MCF 10A (cell line): ENCODE measurements around the gene LAPTM5. TPM values are rescaled to one million over a fixed set of nuclear protein-coding genes. Genes with fewer than 3 reads are reported as not detected.

Source experiments
- BruUV-seq: library from RNA; stranded (reverse); fragments of 400-500 nt; replicated peaks from 2 replicates; lab custom pipeline; 2021; lab: Mats Ljungman, UMichigan
- CTCF ChIA-PET: fragments of 300-600 bp; sonication (Branson Sonifier 250); formaldehyde crosslinking; extraction: SDS; loops from one replicate; lab custom pipeline; 2021; ENCODE audit warnings: antibody characterized with exemption, inconsistent platforms; lab: Yijun Ruan, JAX
- POLR2A ChIA-PET: fragments of 300-600, 350-650 bp; sonication (Branson Sonifier 250); formaldehyde crosslinking; extraction: SDS; loops from one replicate; lab custom pipeline; 2020; ENCODE audit warnings: antibody characterized with exemption, inconsistent platforms; lab: Yijun Ruan, JAX
- DNase-seq: peaks from one replicate; pipeline ENCODE4 v3.0.0-alpha.2; 2018; ENCODE audit not compliant: unreplicated experiment
- H3K27ac Mint-ChIP-seq: one replicate; pipeline ENCODE4 v1.8.0; 2022; ENCODE audit warnings: mild to moderate bottlenecking, low read depth, mixed read lengths; ENCODE audit not compliant: unreplicated experiment
- H3K27me3 Mint-ChIP-seq: one replicate; pipeline ENCODE4 v1.8.0; 2022; ENCODE audit warnings: mixed read lengths; ENCODE audit not compliant: insufficient read depth, unreplicated experiment
- H3K36me3 Mint-ChIP-seq: one replicate; pipeline ENCODE4 v1.8.0; 2022; ENCODE audit warnings: mild to moderate bottlenecking, moderate library complexity, mixed read lengths; ENCODE audit not compliant: insufficient read depth, unreplicated experiment
- H3K4me1 Mint-ChIP-seq: one replicate; pipeline ENCODE4 v1.8.0; 2022; ENCODE audit warnings: mixed read lengths; ENCODE audit not compliant: insufficient read depth, unreplicated experiment
- H3K4me3 Mint-ChIP-seq: one replicate; pipeline ENCODE4 v1.8.0; 2022; ENCODE audit warnings: mild to moderate bottlenecking, moderate library complexity, mixed read lengths; ENCODE audit not compliant: unreplicated experiment
- H3K9me3 Mint-ChIP-seq: one replicate; pipeline ENCODE4 v1.8.0; 2022; ENCODE audit warnings: mixed read lengths; ENCODE audit not compliant: unreplicated experiment
- CTCF ChIP-seq: fragments of 200-600 bp; IDR thresholded peaks from one replicate; pipeline ENCODE4 v1.8.0; 2022; ENCODE audit warnings: antibody characterized with exemption, mild to moderate bottlenecking; ENCODE audit not compliant: unreplicated experiment
- intact Hi-C: fragments of 100-400 bp; cut with micrococcal nuclease; formaldehyde crosslinking; loops from 2 replicates; pipeline ENCODE4 v1.14.1; 2022
- total RNA-seq: library from RNA; stranded (reverse); gene quantifications from 2 replicates; pipeline ENCODE4 v1.2.3, GENCODE V29; 2022

The LAPTM5 gene
- total RNA-seq, 1 experiment from 2014 or later = 15.9 TPM

- Mint-ChIP-seq H3K4me1 (no peaks in the 10 kb centered on the region), H3K27ac (no peak overlapping the region), H3K27me3 (no peaks in the 10 kb centered on the region), H3K4me3 (no peak overlapping the region), H3K9me3 (no peaks in the 10 kb centered on the region), H3K36me3 (peaks cover 13% of the 10 kb centered on the region)
- DNase-seq = no peak
- ChIA-PET POLR2A (interaction anchor here (0.8 to 1.2 kb wide), 4 partner anchors 10 to 89 kb away, joined by 3 to 5 read pairs (median 3); no protein-coding TSS in a partner anchor), CTCF (interaction anchor here (0.8 to 1.1 kb wide), 3 partner anchors 12 to 1019 kb away, joined by 4 to 6 read pairs (median 4); no protein-coding TSS in a partner anchor)
- intact Hi-C loops = no loop called here
- BruUV-seq = TSS peak; percentile 67
- no peak for TF ChIP-seq CTCF
Measured at GRCh38 chr1:30732277-30732996, 25.1 kb downstream of the LAPTM5 start.

GRCh38 chr1:30731806-30732276, 25.7 kb downstream of the LAPTM5 start:
- Mint-ChIP-seq H3K4me3 (no peak overlapping the region), H3K27me3 (no peaks in the 10 kb centered on the region), H3K4me1 (no peaks in the 10 kb centered on the region), H3K9me3 (no peaks in the 10 kb centered on the region), H3K27ac (no peak overlapping the region), H3K36me3 (peaks cover 18% of the 10 kb centered on the region)
- POLR2A ChIA-PET = no interaction called here
- no peak for DNase-seq
- no peak for TF ChIP-seq CTCF
- CTCF ChIA-PET = interaction anchor here (0.8 to 4.3 kb wide), 2 partner anchors 12 to 1019 kb away, joined by 6 to 33 read pairs; no protein-coding TSS in a partner anchor
- BruUV-seq = no TSS peak
- intact Hi-C loops = no loop called here

GRCh38 chr1:30731109-30731805, 26.3 kb downstream of the LAPTM5 start:
- CTCF ChIA-PET = interaction anchor here (0.7 to 4.3 kb wide), 2 partner anchors 11 to 181 kb away, joined by 3 to 33 read pairs; no protein-coding TSS in a partner anchor
- POLR2A ChIA-PET = interaction anchor here (0.7 to 1.5 kb wide), 2 partner anchors 13 to 48 kb away, joined by 3 read pairs; no protein-coding TSS in a partner anchor
- Mint-ChIP-seq H3K4me3 (no peak overlapping the region), H3K4me1 (no peaks in the 10 kb centered on the region), H3K27me3 (no peaks in the 10 kb centered on the region), H3K27ac (no peak overlapping the region), H3K9me3 (no peaks in the 10 kb centered on the region), H3K36me3 (peaks cover 18% of the 10 kb centered on the region)
- no peak for DNase-seq
- intact Hi-C loops = no loop called here
- no TSS peak for BruUV-seq
- TF ChIP-seq CTCF = no peak
